ENCODE data around the gene PIPOX. TPM values are rescaled to one million over a fixed set of nuclear protein-coding genes. Genes with fewer than 3 reads are reported as not detected.

Gene PIPOX
- total and polyA plus RNA-seq, 9 of the 15 experiments (the other 6 are each of a cell fraction or from before 2014, with no cell fraction given), result 0.15 to 2.2 (median 0.58) TPM; not detected in 2

DNA sequence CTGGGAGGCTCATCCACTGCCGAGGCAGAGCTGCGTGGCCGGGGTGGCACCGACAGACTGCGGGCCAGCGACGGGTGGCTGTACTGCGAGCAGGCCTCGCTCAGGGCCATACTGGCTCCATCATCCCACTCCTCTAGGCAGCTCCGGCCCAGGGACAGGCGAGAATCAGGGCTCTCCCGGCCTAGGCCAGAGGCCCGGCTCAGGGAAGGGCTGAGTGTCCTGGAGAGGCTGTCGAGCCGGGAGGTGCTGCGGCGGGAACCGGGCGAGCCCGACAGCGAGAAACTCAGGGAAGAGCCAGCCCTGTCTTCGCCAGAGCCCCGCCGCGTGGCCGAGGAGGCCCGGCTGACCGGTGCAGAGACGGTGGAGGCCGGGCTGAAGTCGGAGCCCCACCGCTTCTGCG is 37.4 kb downstream of the PIPOX start (continued):
- TF ChIP-seq ZBTB11 (CRISPR knock-in tag; IDR thresholded peaks at IDR 0.05) (no peak), FOXM1 (IDR thresholded peaks at IDR 0.05; ENCODE audit: low read depth) (no peak), FOXM1 (CRISPR knock-in tag; IDR thresholded peaks at IDR 0.05; ENCODE audit: low read depth) (no peak), L3MBTL2 (IDR thresholded peaks at IDR 0.05) (no peak), GTF2E2 (tag; IDR thresholded peaks at IDR 0.05) (no peak), KHSRP (IDR thresholded peaks at IDR 0.05) (no peak), NONO (IDR thresholded peaks at IDR 0.05; ENCODE audit: low read depth in 2 of 2, low read length in 1 of 2) (no peak), RCOR1 (IDR thresholded peaks at IDR 0.05; ENCODE audit: borderline replicate concordance in 1 of 2, low read depth in 2 of 2, low read length in 2 of 2) (no peak), SMARCA4 (IDR thresholded peaks at IDR 0.05) (no peak), U2AF2 (optimal IDR thresholded peaks at IDR 0.05; ENCODE audit: low read depth, low read length) (no peak), SP2 (IDR thresholded peaks at IDR 0.05; ENCODE audit: extremely low read depth, low read depth, low read length, poor library complexity, severe bottlenecking) (no peak)
- TF ChIP-seq, protein P1, sequence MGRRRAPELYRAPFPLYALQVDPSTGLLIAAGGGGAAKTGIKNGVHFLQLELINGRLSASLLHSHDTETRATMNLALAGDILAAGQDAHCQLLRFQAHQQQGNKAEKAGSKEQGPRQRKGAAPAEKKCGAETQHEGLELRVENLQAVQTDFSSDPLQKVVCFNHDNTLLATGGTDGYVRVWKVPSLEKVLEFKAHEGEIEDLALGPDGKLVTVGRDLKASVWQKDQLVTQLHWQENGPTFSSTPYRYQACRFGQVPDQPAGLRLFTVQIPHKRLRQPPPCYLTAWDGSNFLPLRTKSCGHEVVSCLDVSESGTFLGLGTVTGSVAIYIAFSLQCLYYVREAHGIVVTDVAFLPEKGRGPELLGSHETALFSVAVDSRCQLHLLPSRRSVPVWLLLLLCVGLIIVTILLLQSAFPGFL (CRISPR knock-in tag; IDR thresholded peaks at IDR 0.05), result no peak
- TF ChIP-seq, protein P2, sequence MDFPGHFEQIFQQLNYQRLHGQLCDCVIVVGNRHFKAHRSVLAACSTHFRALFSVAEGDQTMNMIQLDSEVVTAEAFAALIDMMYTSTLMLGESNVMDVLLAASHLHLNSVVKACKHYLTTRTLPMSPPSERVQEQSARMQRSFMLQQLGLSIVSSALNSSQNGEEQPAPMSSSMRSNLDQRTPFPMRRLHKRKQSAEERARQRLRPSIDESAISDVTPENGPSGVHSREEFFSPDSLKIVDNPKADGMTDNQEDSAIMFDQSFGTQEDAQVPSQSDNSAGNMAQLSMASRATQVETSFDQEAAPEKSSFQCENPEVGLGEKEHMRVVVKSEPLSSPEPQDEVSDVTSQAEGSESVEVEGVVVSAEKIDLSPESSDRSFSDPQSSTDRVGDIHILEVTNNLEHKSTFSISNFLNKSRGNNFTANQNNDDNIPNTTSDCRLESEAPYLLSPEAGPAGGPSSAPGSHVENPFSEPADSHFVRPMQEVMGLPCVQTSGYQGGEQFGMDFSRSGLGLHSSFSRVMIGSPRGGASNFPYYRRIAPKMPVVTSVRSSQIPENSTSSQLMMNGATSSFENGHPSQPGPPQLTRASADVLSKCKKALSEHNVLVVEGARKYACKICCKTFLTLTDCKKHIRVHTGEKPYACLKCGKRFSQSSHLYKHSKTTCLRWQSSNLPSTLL (IDR thresholded peaks at IDR 0.05), result no peak
- TF ChIP-seq, protein P3, sequence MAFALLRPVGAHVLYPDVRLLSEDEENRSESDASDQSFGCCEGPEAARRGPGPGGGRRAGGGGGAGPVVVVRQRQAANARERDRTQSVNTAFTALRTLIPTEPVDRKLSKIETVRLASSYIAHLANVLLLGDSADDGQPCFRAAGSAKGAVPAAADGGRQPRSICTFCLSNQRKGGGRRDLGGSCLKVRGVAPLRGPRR (CRISPR knock-in tag; IDR thresholded peaks at IDR 0.05), result no peak

Measured in K562 (cell line).